HepG2 (cell line): ENCODE measurements around the gene BCAR3. TPM values are rescaled to one million over a fixed set of nuclear protein-coding genes. Genes with fewer than 3 reads are reported as not detected.

ENCODE experiments used
- ARNT2 ChIP-seq: sonication (generic); formaldehyde crosslinking; IDR thresholded peaks from 2 replicates; pipeline ENCODE4 v1.8.0; 2022; ENCODE audit warnings: mild to moderate bottlenecking, low read depth, missing genetic modification reagents, moderate library complexity
- ETV6 ChIP-seq: sonication (generic); formaldehyde crosslinking; conservative IDR thresholded peaks from 2 replicates; pipeline ENCODE4 v1.4.0; 2020; ENCODE audit warnings: missing genetic modification reagents
- FLYWCH1 ChIP-seq: sonication (generic); formaldehyde crosslinking; IDR thresholded peaks from 2 replicates; pipeline ENCODE4 v1.8.1; 2023; ENCODE audit warnings: mild to moderate bottlenecking, missing genetic modification reagents
- NAIF1 ChIP-seq: sonication (generic); formaldehyde crosslinking; IDR thresholded peaks from 2 replicates; pipeline ENCODE4 v1.5.0; 2020; ENCODE audit warnings: mild to moderate bottlenecking, missing genetic modification reagents, borderline replicate concordance
- NFKBIZ ChIP-seq: IDR thresholded peaks from 2 replicates; pipeline ENCODE4 v1.6.1; 2018; ENCODE audit warnings: missing genetic modification reagents, missing compliant biosample characterization
- NR2F2 ChIP-seq: IDR thresholded peaks from 2 replicates; pipeline ENCODE4 v1.6.1; 2012; ENCODE audit warnings: low read depth, inconsistent platforms, borderline replicate concordance
- RBAK ChIP-seq: sonication (generic); formaldehyde crosslinking; IDR thresholded peaks from 2 replicates; pipeline ENCODE4 v1.5.1; 2020; ENCODE audit warnings: mild to moderate bottlenecking, missing genetic modification reagents
- REXO4 ChIP-seq: sonication (generic); formaldehyde crosslinking; IDR thresholded peaks from 2 replicates; pipeline ENCODE4 v1.8.0; 2022; ENCODE audit warnings: missing genetic modification reagents, mild to moderate bottlenecking, borderline replicate concordance
- SMAD3 ChIP-seq: sonication (generic); formaldehyde crosslinking; IDR thresholded peaks from 2 replicates; pipeline ENCODE4 v1.4.0; 2020; ENCODE audit warnings: missing genetic modification reagents
- ZNF225 ChIP-seq: sonication (generic); formaldehyde crosslinking; IDR thresholded peaks from 2 replicates; pipeline ENCODE4 v1.4.0; 2020; ENCODE audit warnings: mild to moderate bottlenecking, missing genetic modification reagents
- ZNF251 ChIP-seq: sonication (generic); formaldehyde crosslinking; IDR thresholded peaks from 2 replicates; pipeline ENCODE4 v1.9.0; 2021; ENCODE audit warnings: mild to moderate bottlenecking, missing genetic modification reagents
- ZNF30 ChIP-seq: sonication (generic); formaldehyde crosslinking; IDR thresholded peaks from 2 replicates; pipeline ENCODE4 v1.5.0; 2020; ENCODE audit warnings: mild to moderate bottlenecking, missing genetic modification reagents
- ZNF644 ChIP-seq: IDR thresholded peaks from 2 replicates; pipeline ENCODE4 v1.6.1; 2016; ENCODE audit warnings: low read depth
- ZSCAN20 ChIP-seq: sonication (generic); formaldehyde crosslinking; IDR thresholded peaks from 2 replicates; pipeline ENCODE4 v1.4.0; 2020; ENCODE audit warnings: missing genetic modification reagents, mild to moderate bottlenecking, borderline replicate concordance
- ZSCAN21 ChIP-seq: sonication (generic); formaldehyde crosslinking; IDR thresholded peaks from 2 replicates; pipeline ENCODE4 v1.8.0; 2022; ENCODE audit warnings: mild to moderate bottlenecking, missing genetic modification reagents, moderate library complexity, borderline replicate concordance
- polyA plus RNA-seq, 8 experiments: library from polyadenylated mRNA; depleted of rRNA in 3 of 8; stranded (reverse) in 7 of 8; unstranded in 1 of 8; fragments of >200 nt; fragmentation: Illumina TruSeq in 4 of 8; extraction: Trizol in 4 of 8; gene quantifications; 2 replicates each; pipeline versions ENCODE4 v1.2.1 to v1.2.3, GENCODE V29; 2011 to 2016; ENCODE audit warnings: low read depth in 4 of 8, missing spikeins in 1 of 8, mixed read lengths in 1 of 8; ENCODE audit not compliant: insufficient read depth in 1 of 8
- total RNA-seq, 5 experiments: library from RNA; depleted of rRNA; stranded (reverse); fragments of >200 nt; fragmentation: Illumina TruSeq; extraction: Trizol; gene quantifications; 2 replicates each; pipeline ENCODE4 v1.2.3, GENCODE V29; 2016; ENCODE audit warnings: low read depth in 1 of 5
- TF ChIP-seq, protein P1 (sequence below), 2 experiments: sonication (generic) in 1 of 2; formaldehyde crosslinking in 1 of 2; IDR thresholded peaks; 2 replicates each; pipeline versions ENCODE4 v1.6.1 to v1.9.0; 2014 to 2022; ENCODE audit warnings: antibody characterized with exemption in 1 of 2, borderline replicate concordance in 1 of 2, inconsistent platforms in 1 of 2, low read depth in 1 of 2, missing genetic modification reagents in 1 of 2
- TF ChIP-seq, protein P2 (sequence below): IDR thresholded peaks from 2 replicates; pipeline ENCODE4 v1.6.1; 2016; ENCODE audit warnings: missing compliant biosample characterization, missing genetic modification reagents, borderline replicate concordance
- TF ChIP-seq, protein P3 (sequence below): sonication (generic); formaldehyde crosslinking; IDR thresholded peaks from 2 replicates; pipeline ENCODE4 v1.5.1; 2020; ENCODE audit warnings: missing genetic modification reagents, mild to moderate bottlenecking, borderline replicate concordance
- TF ChIP-seq, protein P4 (sequence below), 2 experiments: fragments of 450-650 bp in 1 of 2; sonication (generic) in 1 of 2; formaldehyde crosslinking; IDR thresholded peaks; 2 replicates each; pipeline versions ENCODE4 v1.5.0 to v1.8.0; 2020 to 2022; ENCODE audit warnings: mild to moderate bottlenecking in 1 of 2, missing genetic modification reagents in 1 of 2

BCAR3 gene
- total and polyA plus RNA-seq, 2 of the 13 experiments (the other 11 are each of a cell fraction or from before 2014, with no cell fraction given), result 3.6 to 4.8 TPM

DNA sequence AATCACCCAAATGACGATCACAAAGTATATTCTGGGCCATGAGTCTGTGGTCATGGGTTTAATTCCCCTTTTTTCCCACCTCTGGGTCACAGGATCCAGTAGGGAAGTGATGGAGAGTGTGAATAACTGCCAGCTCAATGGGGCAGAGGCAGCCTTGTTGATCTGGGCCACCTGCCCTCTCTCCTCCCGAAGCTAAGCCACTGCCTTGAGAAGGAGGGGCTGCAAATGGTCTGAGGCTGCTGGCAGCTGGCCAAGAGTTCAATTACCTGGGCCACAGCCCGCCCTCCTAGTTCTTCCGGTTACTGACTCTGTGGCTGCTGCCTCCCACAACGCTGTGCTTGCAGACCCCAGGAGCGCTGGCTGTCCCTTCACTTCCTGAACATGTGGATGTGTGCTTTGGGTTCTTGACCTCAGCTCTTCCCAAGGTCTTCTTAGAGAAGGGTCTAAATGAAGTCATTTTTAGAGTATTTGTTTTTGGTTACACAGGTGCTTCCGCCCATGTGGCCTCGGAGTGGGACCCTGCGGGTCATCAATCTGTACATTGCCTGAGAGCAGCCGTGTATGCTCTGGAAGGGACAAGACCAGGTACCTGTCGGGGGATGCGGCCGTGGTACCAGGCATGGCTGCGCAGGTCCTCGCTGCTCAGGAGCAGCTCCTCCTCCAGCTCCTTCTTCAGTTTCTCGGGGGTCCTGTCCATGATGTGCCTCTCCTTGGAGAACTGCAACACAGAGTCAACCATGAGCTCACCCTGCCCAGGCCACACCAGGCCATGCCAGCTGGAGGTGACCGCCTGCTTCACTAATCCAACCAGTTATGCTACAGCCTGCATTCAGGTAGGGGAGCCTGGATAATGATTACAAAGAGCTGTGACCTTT is 89.7 kb downstream of the BCAR3 start (continued):
- TF ChIP-seq, protein P1, sequence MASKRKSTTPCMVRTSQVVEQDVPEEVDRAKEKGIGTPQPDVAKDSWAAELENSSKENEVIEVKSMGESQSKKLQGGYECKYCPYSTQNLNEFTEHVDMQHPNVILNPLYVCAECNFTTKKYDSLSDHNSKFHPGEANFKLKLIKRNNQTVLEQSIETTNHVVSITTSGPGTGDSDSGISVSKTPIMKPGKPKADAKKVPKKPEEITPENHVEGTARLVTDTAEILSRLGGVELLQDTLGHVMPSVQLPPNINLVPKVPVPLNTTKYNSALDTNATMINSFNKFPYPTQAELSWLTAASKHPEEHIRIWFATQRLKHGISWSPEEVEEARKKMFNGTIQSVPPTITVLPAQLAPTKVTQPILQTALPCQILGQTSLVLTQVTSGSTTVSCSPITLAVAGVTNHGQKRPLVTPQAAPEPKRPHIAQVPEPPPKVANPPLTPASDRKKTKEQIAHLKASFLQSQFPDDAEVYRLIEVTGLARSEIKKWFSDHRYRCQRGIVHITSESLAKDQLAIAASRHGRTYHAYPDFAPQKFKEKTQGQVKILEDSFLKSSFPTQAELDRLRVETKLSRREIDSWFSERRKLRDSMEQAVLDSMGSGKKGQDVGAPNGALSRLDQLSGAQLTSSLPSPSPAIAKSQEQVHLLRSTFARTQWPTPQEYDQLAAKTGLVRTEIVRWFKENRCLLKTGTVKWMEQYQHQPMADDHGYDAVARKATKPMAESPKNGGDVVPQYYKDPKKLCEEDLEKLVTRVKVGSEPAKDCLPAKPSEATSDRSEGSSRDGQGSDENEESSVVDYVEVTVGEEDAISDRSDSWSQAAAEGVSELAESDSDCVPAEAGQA (IDR thresholded peaks at IDR 0.05; ENCODE audit: low read depth), result peak; percentile 51; the same call in 1 of the 2 replicates
- TF ChIP-seq, protein P1 (CRISPR knock-in tag; IDR thresholded peaks at IDR 0.05; ENCODE audit: borderline replicate concordance), result no peak
- TF ChIP-seq SMAD3, result peak; percentile 49; the same call in 1 of the 2 replicates
- no peak for TF ChIP-seq ETV6 (CRISPR knock-in tag)
- TF ChIP-seq REXO4, result no peak
- TF ChIP-seq ARNT2 (CRISPR knock-in tag), result no peak; the same call in 1 of the 2 replicates
- TF ChIP-seq, protein P2, sequence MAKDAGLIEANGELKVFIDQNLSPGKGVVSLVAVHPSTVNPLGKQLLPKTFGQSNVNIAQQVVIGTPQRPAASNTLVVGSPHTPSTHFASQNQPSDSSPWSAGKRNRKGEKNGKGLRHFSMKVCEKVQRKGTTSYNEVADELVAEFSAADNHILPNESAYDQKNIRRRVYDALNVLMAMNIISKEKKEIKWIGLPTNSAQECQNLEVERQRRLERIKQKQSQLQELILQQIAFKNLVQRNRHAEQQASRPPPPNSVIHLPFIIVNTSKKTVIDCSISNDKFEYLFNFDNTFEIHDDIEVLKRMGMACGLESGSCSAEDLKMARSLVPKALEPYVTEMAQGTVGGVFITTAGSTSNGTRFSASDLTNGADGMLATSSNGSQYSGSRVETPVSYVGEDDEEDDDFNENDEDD (CRISPR knock-in tag), result peak; percentile 58; the same call in 1 of the 2 replicates
- peak; percentile 86; the same call in 1 of the 2 replicates for TF ChIP-seq ZNF225 (CRISPR knock-in tag)
- TF ChIP-seq ZNF644 (CRISPR knock-in tag), result no peak; the same call in 1 of the 2 replicates
- TF ChIP-seq ZNF30, result no peak
- TF ChIP-seq NR2F2, result peak; percentile 56; the same call in 1 of the 2 replicates
- TF ChIP-seq ZNF251, result no peak
- TF ChIP-seq, protein P3, sequence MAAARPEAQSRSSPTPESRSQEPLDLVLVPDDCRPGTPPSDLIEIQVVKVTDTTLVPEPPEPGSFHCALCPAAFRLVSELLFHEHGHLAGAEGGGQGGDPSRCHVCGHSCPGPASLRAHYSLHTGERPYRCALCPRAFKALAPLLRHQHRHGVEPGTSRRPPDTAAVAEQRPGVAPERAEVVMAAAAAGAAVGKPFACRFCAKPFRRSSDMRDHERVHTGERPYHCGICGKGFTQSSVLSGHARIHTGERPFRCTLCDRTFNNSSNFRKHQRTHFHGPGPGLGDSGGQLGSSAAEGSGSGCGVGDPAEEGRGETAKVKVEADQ (CRISPR knock-in tag), result no peak
- TF ChIP-seq FLYWCH1 (CRISPR knock-in tag), result no peak
- peak; percentile 46; the same call in 1 of the 2 replicates for TF ChIP-seq RBAK
- TF ChIP-seq, protein P4, sequence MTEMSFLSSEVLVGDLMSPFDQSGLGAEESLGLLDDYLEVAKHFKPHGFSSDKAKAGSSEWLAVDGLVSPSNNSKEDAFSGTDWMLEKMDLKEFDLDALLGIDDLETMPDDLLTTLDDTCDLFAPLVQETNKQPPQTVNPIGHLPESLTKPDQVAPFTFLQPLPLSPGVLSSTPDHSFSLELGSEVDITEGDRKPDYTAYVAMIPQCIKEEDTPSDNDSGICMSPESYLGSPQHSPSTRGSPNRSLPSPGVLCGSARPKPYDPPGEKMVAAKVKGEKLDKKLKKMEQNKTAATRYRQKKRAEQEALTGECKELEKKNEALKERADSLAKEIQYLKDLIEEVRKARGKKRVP (CRISPR knock-in tag; IDR thresholded peaks at IDR 0.05), result peak in 1 of 2 experiments; percentile 80; a peak in 1 of 4 replicates
- no peak for TF ChIP-seq NAIF1 (CRISPR knock-in tag)
- TF ChIP-seq ZSCAN21, result peak; percentile 49; the same call in 1 of the 2 replicates
- TF ChIP-seq NFKBIZ (CRISPR knock-in tag), result 0 out of 2 replicates have a peak, but pooled peaks have one; percentile 26
- TF ChIP-seq ZSCAN20, result no peak
